Subcutaneous abdominal adipose tissue (tissue), 5 donors: ENCODE measurements around the gene NLRC4.

ENCODE experiments used
- H3K27ac ChIP-seq: one replicate; pipeline ENCODE4 v1.7.0; 2013; ENCODE audit warnings: low read depth, mild to moderate bottlenecking, inconsistent platforms, low read length, moderate library complexity
- H3K27me3 ChIP-seq, 5 donors: one replicate each; pipeline ENCODE4 v1.7.0; 2013; ENCODE audit warnings: low read length in 5 of 5, inconsistent platforms in 1 of 5; ENCODE audit not compliant: control insufficient read depth in 5 of 5, insufficient read depth in 4 of 5
- H3K36me3 ChIP-seq, 5 donors: one replicate each; pipeline ENCODE4 v1.7.0; 2013; ENCODE audit warnings: low read length in 5 of 5; ENCODE audit not compliant: control insufficient read depth in 5 of 5, insufficient read depth in 5 of 5
- H3K4me1 ChIP-seq, 5 donors: one replicate each; pipeline ENCODE4 v1.7.0; 2013; ENCODE audit warnings: low read length in 5 of 5, mild to moderate bottlenecking in 3 of 5, moderate library complexity in 1 of 5; ENCODE audit not compliant: control insufficient read depth in 5 of 5, insufficient read depth in 5 of 5
- H3K4me3 ChIP-seq, 5 donors: one replicate each; pipeline ENCODE4 v1.7.0; 2013; ENCODE audit warnings: low read length in 5 of 5, low read depth in 1 of 5
- H3K9ac ChIP-seq, 5 donors: one replicate each; pipeline ENCODE4 v1.7.0; 2013; ENCODE audit warnings: low read length in 5 of 5, mild to moderate bottlenecking in 4 of 5, moderate library complexity in 3 of 5
- H3K9me3 ChIP-seq, 5 donors: one replicate each; pipeline ENCODE4 v1.7.0; 2013; ENCODE audit warnings: low read length in 5 of 5; ENCODE audit not compliant: control insufficient read depth in 5 of 5
- donor health status: healthy.
- donor health status: healthy.
- donor health status: healthy.
- donor health status: healthy.
- donor health status: healthy.

NLRC4 gene

GRCh38 chr2:32250290-32250689 lies 14.4 kb downstream of the NLRC4 start:
- H3K9me3 ChIP-seq = no peaks in the 10 kb centered on the region
- H3K27ac ChIP-seq = no peak overlapping the region
- H3K9ac ChIP-seq = no peak overlapping the region
- no peaks in the 10 kb centered on the region for H3K4me1 ChIP-seq
- no peak overlapping the region for H3K4me3 ChIP-seq
- peaks cover 0 to 16% (median 0%) of the 10 kb centered on the region in 5 donors for H3K36me3 ChIP-seq
- no peaks in the 10 kb centered on the region for H3K27me3 ChIP-seq

DNA sequence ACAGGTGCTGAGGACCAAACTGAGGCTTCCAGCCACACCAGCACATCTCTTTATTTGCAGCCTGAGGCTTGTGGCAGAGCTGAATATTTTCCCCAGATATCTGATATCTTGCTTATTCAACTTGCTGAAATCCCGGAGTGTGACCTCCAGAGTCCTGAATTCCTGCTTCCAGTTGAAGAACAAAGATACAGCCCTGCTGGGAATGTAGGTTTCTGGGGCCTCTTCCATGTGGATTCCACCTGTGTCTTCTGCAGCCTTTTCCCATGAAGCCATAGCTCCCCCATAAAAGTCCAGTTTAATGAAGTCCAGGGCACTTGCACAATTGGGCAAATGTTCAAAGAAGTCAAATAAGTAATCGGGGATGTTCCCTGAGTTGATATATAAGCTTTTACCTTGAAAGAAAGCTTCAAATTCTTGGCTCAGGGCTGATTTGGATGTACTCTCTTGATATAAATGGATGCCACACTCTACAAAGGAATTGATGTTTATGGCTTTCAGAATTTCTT lies 14.9 kb downstream of the NLRC4 start:
- no peak overlapping the region for H3K9ac ChIP-seq
- no peaks in the 10 kb centered on the region for H3K27me3 ChIP-seq
- H3K27ac ChIP-seq = no peak overlapping the region
- H3K9me3 ChIP-seq = no peaks in the 10 kb centered on the region
- H3K36me3 ChIP-seq = peaks cover 0 to 16% (median 0%) of the 10 kb centered on the region in 5 donors
- H3K4me3 ChIP-seq = no peak overlapping the region
- no peaks in the 10 kb centered on the region for H3K4me1 ChIP-seq

DNA sequence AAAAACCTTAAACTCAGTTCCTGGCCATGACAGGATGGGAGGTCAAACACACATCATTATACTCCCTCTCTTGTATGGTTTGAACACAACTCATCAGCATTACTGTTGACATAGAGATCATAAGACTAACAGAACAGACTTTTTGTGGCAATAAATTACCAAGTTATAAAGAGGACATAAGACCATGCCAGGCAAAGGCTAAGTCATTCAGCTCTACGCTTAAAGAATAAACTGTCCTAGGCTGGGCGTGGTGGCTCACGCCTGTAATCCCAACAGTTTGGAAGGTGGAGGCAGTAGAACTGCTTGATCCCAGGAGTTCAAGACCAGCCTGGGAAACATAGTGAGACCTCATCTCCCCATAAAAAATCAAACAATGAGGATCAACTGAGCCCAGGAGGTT lies 16.4 kb downstream of the NLRC4 start:
- H3K4me3 ChIP-seq = no peak overlapping the region
- no peak overlapping the region for H3K27ac ChIP-seq
- H3K9ac ChIP-seq = no peak overlapping the region
- no peaks in the 10 kb centered on the region for H3K9me3 ChIP-seq
- no peaks in the 10 kb centered on the region for H3K27me3 ChIP-seq
- peaks cover 0 to 16% (median 0%) of the 10 kb centered on the region in 5 donors for H3K36me3 ChIP-seq
- H3K4me1 ChIP-seq = no peaks in the 10 kb centered on the region

DNA sequence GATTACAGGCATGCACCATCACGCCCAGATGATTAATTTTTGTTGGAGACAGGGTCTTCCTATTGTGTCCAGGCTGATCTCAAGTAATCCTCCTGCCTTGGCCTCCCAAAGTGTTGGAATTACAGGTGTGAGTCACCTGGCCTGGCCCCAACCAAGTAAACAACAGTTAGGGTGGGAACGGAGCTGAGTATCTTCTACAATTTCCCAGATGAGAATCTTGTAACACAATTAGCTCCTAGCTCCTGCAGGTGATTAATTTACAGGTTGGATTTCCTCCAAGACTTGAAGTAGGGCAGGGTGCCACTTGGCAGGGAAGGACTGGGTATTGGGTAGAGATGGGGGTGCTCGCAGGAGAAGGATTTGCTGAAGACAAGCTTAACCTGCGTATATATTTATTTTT lies 17.8 kb downstream of the NLRC4 start:
- Histone ChIP-seq H3K4me3 (no peak overlapping the region), H3K9ac (no peak overlapping the region), H3K27me3 (no peaks in the 10 kb centered on the region), H3K4me1 (no peaks in the 10 kb centered on the region), H3K36me3 (peaks cover 0 to 16% (median 0%) of the 10 kb centered on the region in 5 donors), H3K9me3 (no peaks in the 10 kb centered on the region), H3K27ac (no peak overlapping the region)

GRCh38 chr2:32242331-32242730 lies 22.4 kb downstream of the NLRC4 start:
- Histone ChIP-seq H3K27ac (no peak overlapping the region), H3K4me1 (no peaks in the 10 kb centered on the region), H3K36me3 (peaks cover 0 to 9% (median 4%) of the 10 kb centered on the region in 5 donors)

GRCh38 chr2:32237996-32238395 lies 26.7 kb downstream of the NLRC4 start:
- Histone ChIP-seq H3K27ac (no peak overlapping the region), H3K9me3 (no peaks in the 10 kb centered on the region), H3K36me3 (peaks cover 4 to 23% (median 9%) of the 10 kb centered on the region in 5 donors), H3K4me3 (no peak overlapping the region), H3K27me3 (no peaks in the 10 kb centered on the region), H3K9ac (no peak overlapping the region), H3K4me1 (no peaks in the 10 kb centered on the region)

More at GRCh38 chr2:32242331-32242730, 22.4 kb downstream of the NLRC4 start:
- H3K4me3 ChIP-seq = no peak overlapping the region
- no peaks in the 10 kb centered on the region for H3K9me3 ChIP-seq
- no peak overlapping the region for H3K9ac ChIP-seq
- no peaks in the 10 kb centered on the region for H3K27me3 ChIP-seq

DNA sequence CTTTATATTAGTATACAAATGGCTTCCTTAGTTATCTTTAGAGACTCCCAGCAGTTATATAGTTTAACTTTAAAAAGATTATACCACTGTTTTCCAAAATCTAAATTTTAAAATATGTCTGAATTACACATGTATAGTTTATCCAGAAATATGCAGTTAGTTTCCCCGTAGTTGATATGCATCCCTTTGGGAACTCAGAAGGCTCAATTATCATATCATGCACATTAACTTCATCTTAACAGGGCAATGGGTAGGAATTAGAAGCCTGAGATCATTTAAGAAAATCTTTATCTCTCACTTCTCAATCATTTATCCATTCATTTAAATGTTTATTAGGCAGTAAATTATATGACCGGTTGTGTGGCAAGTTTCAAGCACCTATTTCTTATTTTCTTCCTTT lies 27.2 kb downstream of the NLRC4 start:
- Histone ChIP-seq H3K36me3 (peaks cover 4 to 23% (median 9%) of the 10 kb centered on the region in 5 donors), H3K9ac (no peak overlapping the region), H3K27ac (no peak overlapping the region), H3K9me3 (no peaks in the 10 kb centered on the region), H3K27me3 (no peaks in the 10 kb centered on the region), H3K4me3 (no peak overlapping the region), H3K4me1 (no peaks in the 10 kb centered on the region)

GRCh38 chr2:32235315-32235714 lies 29.4 kb downstream of the NLRC4 start:
- H3K36me3 ChIP-seq = peaks cover 4 to 23% (median 9%) of the 10 kb centered on the region in 5 donors
- H3K9me3 ChIP-seq = no peaks in the 10 kb centered on the region
- H3K27ac ChIP-seq = no peak overlapping the region
- no peak overlapping the region for H3K4me3 ChIP-seq
- no peaks in the 10 kb centered on the region for H3K4me1 ChIP-seq
- no peak overlapping the region for H3K9ac ChIP-seq
- H3K27me3 ChIP-seq = no peaks in the 10 kb centered on the region

DNA sequence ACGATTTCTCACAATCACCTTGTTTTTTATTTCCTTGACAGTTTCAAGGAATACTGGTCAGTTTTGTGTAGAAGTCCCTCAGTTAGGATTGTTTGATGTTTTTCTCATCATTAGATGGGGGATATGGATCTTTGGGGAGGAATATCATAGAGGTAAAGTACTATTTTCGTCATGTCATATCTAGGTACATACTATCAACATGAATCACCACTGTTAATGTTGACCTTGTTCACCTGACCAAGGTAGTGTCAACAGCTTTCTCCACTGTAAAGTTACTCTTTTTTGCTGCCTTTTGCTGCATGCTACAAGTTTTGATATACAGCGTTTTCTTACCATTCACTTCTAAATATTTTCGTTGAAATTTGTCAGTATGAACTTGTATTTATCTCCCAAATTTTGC lies 32.7 kb downstream of the NLRC4 start:
- Histone ChIP-seq H3K36me3 (peaks cover 4 to 13% (median 8%) of the 10 kb centered on the region in 5 donors), H3K4me3 (no peak overlapping the region), H3K27ac (no peak overlapping the region), H3K27me3 (no peaks in the 10 kb centered on the region), H3K9me3 (no peaks in the 10 kb centered on the region), H3K4me1 (no peaks in the 10 kb centered on the region), H3K9ac (no peak overlapping the region)

- H3K27ac ChIP-seq = no peak overlapping the region
- peaks cover 9 to 23% (median 15%) of the 10 kb centered on the region in 5 donors for H3K36me3 ChIP-seq
- H3K9me3 ChIP-seq = no peaks in the 10 kb centered on the region
These were observed 35.1 kb downstream of the NLRC4 start for GRCh38 chr2:32229635-32230034.

More at GRCh38 chr2:32229635-32230034, 35.1 kb downstream of the NLRC4 start:
- no peaks in the 10 kb centered on the region for H3K4me1 ChIP-seq
- no peak overlapping the region for H3K9ac ChIP-seq
- H3K4me3 ChIP-seq = no peak overlapping the region
- H3K27me3 ChIP-seq = no peaks in the 10 kb centered on the region
